ENCODE measurements around the gene KLRF2.

DNA sequence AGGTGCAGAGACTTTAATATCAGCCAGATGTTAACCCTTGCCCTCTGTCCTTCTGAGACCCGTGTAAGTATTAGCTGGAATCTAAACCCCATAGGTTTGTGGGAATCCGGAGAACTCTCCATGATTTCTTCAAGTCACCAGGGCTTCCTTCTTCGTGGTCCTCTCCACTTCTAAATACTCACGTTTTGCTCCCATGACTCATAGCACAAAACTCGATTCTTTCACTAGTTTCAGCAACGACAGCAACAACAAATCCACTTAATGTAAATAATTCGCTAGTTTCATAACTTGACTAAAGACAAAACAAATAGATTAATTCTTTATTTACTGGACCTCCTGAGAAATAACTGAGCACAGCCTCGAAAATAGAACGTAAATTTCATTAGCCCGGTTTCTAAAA is 55.3 kb downstream of the KLRF2 start:
- no peak for TF ChIP-seq EHMT2 (IDR thresholded peaks at IDR 0.05; ENCODE audit: low read depth)
- no peak for TF ChIP-seq JUN (IDR thresholded peaks at IDR 0.05)
- TF ChIP-seq, protein P1, sequence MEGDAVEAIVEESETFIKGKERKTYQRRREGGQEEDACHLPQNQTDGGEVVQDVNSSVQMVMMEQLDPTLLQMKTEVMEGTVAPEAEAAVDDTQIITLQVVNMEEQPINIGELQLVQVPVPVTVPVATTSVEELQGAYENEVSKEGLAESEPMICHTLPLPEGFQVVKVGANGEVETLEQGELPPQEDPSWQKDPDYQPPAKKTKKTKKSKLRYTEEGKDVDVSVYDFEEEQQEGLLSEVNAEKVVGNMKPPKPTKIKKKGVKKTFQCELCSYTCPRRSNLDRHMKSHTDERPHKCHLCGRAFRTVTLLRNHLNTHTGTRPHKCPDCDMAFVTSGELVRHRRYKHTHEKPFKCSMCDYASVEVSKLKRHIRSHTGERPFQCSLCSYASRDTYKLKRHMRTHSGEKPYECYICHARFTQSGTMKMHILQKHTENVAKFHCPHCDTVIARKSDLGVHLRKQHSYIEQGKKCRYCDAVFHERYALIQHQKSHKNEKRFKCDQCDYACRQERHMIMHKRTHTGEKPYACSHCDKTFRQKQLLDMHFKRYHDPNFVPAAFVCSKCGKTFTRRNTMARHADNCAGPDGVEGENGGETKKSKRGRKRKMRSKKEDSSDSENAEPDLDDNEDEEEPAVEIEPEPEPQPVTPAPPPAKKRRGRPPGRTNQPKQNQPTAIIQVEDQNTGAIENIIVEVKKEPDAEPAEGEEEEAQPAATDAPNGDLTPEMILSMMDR (IDR thresholded peaks at IDR 0.05): no peak
- TF ChIP-seq POLR2A (IDR thresholded peaks at IDR 0.05; ENCODE audit: low read length): no peak
- TF ChIP-seq CBX2 (IDR thresholded peaks at IDR 0.05; ENCODE audit: borderline replicate concordance, low read depth): no peak
